Fibroblast of villous mesenchyme (primary cell): Measurements from ENCODE around the gene DYNC2I2. TPM values are rescaled to one million over a fixed set of nuclear protein-coding genes. Genes with fewer than 3 reads are reported as not detected.

Experiments
- DNase-seq: peaks from one replicate; pipeline ENCODE4 v3.0.0-alpha.2; 2010; ENCODE audit warnings: low read depth
- H3K4me3 ChIP-seq: 2 replicates; pipeline ENCODE4 v1.5.1; 2011; ENCODE audit warnings: low read depth, mild to moderate bottlenecking, low read length
- total RNA-seq: library from RNA; depleted of rRNA; stranded (reverse); fragments of >200 nt; gene quantifications from 2 replicates; pipeline ENCODE4 v1.2.3, GENCODE V29; 2012
- TF ChIP-seq, protein P1 (sequence below): IDR thresholded peaks from 2 replicates; pipeline ENCODE4 v1.5.1; 2012; ENCODE audit warnings: low read depth, mild to moderate bottlenecking, low read length; ENCODE audit not compliant: insufficient read depth

The DYNC2I2 gene
- total RNA-seq, 1 donor, result 52.2 TPM

DNA sequence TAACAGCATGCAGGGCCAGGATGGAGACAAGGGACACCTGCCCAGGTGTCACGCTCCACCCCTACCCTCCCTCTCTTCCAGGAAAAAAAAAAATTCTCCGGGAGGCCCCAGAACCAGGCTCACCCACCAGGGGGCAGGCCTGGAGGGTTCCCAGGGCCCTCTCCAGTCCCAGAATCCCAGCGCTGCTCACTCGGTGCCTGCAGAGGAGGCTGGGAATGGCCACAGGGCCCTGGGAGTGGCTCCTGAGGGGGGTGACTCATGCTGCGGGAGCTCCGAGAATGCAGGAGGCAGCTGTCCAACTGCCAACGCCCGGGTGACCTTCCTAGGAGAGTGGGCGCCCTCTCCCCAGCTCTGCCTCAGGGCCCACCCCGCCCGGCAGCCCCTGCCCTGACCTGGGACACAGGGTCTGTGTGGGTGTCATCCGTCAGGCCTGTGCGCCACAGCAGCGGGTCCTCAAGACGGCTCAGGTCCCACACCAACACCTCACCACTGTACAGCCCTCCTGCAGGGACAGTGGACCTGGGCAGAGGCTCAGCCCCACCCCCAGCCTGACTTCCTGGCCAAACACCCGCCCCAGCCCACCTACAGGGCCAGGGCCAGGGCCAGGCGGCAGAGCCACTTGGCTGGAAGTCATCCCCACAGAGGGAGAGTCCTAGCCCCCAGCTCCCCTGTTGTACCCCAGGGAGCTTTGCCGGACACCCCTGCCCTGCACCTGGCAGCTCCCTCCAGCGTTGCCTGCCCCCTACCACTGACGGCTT is 21.2 kb downstream of the DYNC2I2 start:
- no peak overlapping the region for H3K4me3 ChIP-seq
- TF ChIP-seq, protein P1, sequence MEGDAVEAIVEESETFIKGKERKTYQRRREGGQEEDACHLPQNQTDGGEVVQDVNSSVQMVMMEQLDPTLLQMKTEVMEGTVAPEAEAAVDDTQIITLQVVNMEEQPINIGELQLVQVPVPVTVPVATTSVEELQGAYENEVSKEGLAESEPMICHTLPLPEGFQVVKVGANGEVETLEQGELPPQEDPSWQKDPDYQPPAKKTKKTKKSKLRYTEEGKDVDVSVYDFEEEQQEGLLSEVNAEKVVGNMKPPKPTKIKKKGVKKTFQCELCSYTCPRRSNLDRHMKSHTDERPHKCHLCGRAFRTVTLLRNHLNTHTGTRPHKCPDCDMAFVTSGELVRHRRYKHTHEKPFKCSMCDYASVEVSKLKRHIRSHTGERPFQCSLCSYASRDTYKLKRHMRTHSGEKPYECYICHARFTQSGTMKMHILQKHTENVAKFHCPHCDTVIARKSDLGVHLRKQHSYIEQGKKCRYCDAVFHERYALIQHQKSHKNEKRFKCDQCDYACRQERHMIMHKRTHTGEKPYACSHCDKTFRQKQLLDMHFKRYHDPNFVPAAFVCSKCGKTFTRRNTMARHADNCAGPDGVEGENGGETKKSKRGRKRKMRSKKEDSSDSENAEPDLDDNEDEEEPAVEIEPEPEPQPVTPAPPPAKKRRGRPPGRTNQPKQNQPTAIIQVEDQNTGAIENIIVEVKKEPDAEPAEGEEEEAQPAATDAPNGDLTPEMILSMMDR, result peak; percentile 91

DNA sequence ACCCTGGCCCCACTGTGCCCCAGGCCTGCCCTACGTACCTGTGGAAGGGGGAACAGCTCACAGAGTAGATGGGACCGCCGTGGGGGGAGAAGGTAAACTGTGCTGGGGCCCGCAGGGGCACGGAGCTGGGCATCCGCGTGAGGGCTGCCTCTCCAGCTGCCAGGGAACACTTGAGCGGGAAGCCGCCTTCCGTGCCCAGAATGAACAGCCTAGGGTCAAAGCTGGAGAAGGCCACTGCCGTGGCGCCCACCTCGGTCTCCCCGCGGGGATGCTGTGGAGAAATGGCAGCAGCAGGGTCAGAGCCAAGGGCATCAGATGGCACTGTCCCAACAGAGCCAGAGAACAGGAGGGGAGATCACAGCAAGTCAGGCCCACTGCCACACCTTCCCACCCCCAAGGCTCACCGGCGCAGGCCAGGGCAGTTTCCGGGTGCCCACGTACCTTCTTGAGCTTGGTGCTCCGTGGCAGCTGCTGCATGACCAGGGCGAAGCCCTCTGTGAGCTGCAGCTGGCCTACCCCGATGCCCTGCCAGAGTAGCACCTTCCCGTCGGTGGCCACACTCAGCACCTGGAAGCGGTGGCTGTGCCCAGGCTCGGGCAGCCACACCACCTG is 21.9 kb downstream of the DYNC2I2 start:
- TF ChIP-seq, protein P1, result no peak
- no peak overlapping the region for H3K4me3 ChIP-seq
- no peak for DNase-seq

More for the DNA sequence above, 21.2 kb downstream of the DYNC2I2 start:
- DNase-seq, result peak; percentile 93

DNA sequence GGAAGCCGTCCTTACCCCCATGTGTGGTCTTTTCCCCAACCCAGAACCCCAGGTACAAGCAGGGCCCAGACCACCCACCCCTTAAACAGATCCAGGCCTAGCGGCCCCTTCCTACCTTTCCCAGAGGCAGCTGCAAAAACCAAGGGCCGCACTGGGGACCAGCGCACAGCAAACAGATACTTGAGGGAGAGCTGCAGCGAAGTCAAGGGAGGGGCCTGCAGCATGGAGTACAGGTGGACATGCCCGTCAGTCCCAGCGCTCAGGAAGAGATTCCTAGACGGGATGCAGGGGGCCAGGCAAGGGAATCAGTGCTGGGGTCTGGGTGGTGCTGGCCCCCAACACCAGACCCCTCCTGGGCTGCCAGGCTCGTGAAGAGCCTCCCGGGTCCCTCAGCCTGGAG is 22.5 kb downstream of the DYNC2I2 start:
- no peak for DNase-seq
- TF ChIP-seq, protein P1, result no peak
- H3K4me3 ChIP-seq, result no peak overlapping the region

DNA sequence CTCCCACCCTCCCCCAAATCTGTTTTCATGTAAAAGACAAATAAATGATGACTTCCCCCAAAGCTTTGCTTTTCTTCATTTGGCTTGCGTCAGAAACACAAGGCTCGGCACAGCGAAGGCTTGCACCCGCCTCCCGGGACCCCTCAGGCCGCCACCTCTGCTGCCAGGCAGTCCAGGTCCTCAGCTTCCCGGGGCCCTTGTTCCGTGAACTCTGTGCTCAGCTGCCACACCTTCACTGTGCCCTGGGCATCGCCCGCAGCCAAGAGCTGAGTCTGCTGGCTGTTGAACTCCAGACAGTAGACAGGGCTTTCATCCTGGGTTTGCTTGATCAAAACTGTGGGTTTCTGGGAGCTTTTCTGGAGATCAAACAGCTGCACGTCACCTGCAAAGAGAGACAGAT is 23.0 kb downstream of the DYNC2I2 start:
- no peak for DNase-seq
- H3K4me3 ChIP-seq, result no peak overlapping the region
- TF ChIP-seq, protein P1, result no peak

DNA sequence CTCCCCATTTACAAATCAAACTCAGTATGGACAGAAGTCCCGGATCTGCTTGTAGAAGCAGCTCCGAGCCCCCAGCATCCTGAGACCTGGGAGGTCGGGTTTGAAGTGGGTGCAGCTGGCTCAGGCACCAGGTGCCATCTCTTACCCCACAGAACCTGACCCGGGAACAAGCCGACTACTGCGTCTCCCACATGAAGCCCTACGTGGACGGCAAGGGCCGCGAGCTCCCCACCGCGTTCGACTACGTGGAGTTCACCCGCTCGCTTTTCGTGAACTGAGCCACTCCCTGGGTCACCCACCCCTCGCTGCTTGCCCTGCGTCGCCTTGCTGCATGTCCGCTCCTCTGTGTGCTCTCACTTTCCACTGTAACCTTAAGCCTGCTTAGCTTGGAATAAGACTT is 23.6 kb downstream of the DYNC2I2 start:
- H3K4me3 ChIP-seq, result no peak overlapping the region
- DNase-seq, result no peak
- TF ChIP-seq, protein P1, result no peak

DNA sequence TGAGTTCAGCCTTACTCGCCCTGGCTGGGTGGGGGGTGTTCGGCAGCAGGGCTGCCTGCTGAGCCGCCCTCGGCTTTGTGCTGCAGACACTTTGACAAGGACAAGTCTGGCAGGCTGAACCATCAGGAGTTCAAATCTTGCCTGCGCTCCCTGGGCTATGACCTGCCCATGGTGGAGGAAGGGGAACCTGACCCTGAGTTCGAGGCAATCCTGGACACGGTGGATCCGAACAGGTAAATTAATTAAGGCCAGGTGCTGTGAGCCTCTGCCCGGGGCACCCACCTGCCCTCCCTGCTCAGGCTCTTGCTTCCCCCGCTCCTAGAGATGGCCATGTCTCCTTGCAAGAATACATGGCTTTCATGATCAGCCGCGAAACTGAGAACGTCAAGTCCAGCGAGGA is 24.2 kb downstream of the DYNC2I2 start:
- no peak for DNase-seq
- no peak overlapping the region for H3K4me3 ChIP-seq
- TF ChIP-seq, protein P1, result no peak
